NCI-H1092 treated with DMSO at 0.1 percent for 48 hours (cell line): ENCODE measurements around the gene DEFB124.
"Not testable (repeated sequence)": the region's sequence is repeated elsewhere in the genome, so short reads cannot be mapped to it uniquely, and the experiment has no call there.

Experiments used
- DNase-seq: peaks from one replicate; lab custom pipeline; 2025; lab: John Stamatoyannopoulos, UW

DEFB124 gene

GRCh38 chr20:31488115-31488514 is 13.2 kb upstream of the DEFB124 start:
- no peak for DNase-seq

GRCh38 chr20:31485450-31486339 is 10.8 kb upstream of the DEFB124 start:
- DNase-seq = no peak

DNA sequence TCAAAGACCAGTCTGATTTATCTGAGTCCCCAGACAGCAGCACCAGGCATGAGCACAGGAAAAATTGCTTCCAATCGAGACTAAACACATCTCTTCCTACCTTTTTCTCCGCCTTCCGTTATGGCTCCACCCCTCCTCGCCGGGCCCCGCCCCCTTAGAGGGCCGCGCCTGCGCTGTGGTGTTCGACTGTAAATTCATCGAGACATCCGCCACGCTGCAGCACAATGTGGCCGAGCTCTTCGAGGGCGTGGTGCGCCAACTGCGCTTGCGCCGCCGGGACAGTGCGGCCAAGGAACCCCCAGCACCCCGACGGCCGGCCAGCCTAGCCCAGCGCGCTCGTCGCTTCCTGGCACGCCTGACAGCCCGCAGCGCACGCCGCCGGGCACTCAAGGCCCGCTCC is 9.1 kb upstream of the DEFB124 start:
- no peak for DNase-seq

- no peak for DNase-seq
Measured at GRCh38 chr20:31476643-31477215, 1.8 kb upstream of the DEFB124 start.

DNA sequence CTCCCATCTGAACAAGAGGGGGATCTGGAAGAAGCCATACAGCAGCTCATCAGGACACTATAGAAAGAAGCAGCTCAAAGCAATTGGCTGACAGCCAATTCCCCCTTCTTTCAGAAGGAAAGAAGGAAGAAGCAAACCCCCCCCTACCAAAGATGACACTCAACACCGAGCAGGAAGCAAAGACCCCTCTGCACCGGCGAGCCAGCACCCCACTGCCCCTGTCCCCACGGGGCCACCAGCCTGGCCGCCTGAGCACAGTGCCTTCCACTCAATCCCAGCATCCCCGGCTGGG is 1.3 kb upstream of the DEFB124 start:
- no peak for DNase-seq

GRCh38 chr20:31475472-31476293 is 756 bp upstream of the DEFB124 start:
- no peak for DNase-seq

GRCh38 chr20:31474097-31474436 is 860 bp downstream of the DEFB124 start:
- no peak for DNase-seq

- no peak for DNase-seq
Measured at GRCh38 chr20:31473331-31474096, 1.4 kb downstream of the DEFB124 start.

DNA sequence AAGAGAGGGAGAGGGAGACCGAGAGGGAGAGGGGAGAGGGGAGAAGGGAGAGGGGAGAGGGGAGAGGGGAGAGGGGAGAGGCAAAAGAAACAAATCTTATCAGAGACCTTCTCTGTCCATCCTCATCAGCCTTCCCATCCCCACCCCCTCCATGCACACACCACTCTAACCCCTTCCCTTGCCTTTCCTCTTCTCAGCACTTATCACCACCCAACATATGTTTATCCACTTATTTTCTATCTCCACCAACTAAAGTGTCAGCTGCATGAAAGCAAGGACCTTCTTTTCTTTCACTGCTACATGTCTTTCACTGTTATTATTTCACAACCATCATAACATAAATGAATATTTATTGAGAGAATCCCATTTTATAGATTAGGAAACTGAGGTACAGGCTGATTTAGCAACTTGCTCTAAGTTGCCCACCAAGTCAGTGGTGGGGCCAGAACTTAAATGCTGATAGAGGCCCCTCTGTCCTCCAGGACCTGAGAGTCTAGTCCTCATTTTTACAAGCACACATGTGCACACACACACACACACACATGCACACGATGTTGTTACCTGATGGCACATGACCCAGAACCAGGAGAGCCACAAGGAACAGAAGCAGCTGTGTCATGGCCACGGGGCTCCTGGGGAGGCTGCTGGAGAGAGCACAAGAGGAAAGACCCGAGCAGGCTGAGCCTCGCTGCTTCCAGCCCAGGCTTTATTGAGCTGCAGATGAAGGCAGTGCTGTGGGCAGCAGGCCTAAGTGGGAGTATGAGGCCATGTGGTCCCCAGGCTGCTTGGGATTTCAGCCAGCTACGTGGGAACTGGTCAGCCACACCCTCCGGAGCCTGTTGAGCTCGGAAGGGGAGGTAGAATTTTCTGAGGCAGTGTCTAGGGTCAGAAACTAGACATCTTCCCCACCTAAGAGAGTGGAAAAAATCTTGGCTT is 2.3 kb downstream of the DEFB124 start:
- DNase-seq = no peak

GRCh38 chr20:31470946-31471345 is 4.0 kb downstream of the DEFB124 start:
- DNase-seq = not testable (repeated sequence)

GRCh38 chr20:31454361-31454760 is 20.6 kb downstream of the DEFB124 start:
- no peak for DNase-seq

DNA sequence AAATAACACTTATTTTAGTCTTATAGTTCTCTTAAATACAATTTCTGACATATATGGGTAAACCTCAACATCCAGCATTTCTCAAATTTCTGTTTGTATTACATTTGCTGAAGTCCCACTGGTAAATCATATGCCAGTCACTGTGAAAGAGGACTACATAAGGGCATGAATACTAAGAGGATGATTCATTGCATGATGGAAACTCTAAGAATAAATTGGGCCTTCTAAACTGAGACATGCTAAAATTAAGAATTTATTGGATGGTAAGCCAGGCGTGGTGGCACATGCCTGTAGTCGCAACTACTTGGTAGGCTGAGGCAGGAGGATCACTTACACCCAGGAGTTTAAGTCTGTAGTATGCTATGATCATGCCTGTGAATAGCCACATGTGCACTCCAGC is 22.4 kb downstream of the DEFB124 start:
- DNase-seq = no peak

GRCh38 chr20:31449511-31450414 is 25.2 kb downstream of the DEFB124 start:
- no peak for DNase-seq

GRCh38 chr20:31446084-31446819 is 28.7 kb downstream of the DEFB124 start:
- DNase-seq = no peak

DNA sequence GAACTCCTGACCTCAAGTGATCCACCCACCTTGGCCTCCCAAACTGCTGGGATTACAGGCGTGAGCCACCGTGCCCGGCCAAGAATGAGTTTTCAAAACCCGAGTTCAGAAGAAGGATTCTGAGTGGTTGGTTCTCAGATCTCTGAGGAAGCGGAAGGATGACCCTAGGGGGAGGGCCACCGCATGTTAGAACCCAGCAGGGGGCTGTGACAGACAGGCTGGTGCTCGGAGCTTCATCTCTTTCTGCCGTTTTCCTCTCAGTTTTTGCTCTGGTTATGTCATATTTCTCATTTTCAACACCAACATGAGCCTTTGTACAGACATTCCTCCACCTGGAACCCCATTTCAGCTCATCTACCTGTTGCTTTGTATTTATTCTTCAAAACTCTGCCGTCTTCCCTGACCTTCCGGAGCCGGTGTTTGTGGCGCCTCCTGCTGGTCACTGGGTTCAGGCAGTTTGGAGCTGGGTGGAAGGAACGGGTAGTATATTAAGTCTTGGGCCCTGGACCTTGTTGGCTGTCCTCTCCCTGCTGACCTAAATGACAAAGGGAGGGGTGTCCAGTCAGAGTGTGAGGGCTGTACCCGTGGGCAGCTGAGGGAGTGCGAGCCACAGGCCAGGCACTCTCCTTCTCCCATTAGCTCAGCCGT is 34.8 kb downstream of the DEFB124 start, which contains the start of gene DEFB123:
Gene DEFB123, plus strand, starts transcription at position 621 of the 648 bp plus-strand sequence. CDS start 67 bp downstream, outside the sequence.
- no peak for DNase-seq

DNA sequence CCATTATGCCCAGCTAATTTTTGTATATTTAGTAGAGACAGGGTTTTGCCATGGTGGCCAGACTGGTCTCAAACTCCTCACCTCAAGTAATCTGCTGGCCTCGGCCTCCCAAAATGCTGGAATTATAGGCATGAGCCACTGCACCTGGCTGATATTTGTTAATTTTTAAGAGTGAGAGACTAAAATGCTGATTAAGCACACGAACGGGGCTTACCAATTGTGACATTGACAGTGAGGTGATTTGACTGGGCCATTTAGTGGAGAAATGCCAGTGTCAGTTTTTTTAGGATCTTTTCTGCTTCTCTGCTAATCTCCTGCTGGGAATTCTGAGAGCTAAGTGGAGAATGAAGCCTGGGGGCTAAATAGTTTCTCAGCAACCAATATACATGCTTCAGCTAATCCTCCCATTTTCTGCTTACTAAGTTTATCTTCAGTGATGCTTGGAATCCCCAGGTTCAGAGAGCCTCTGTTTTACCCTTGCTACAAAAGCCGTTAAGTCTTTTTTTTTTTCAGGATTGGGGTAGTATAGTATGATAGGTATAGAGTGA is 44.3 kb downstream of the DEFB124 start:
- DNase-seq = no peak

- DNase-seq = not testable (repeated sequence)
Measured at GRCh38 chr20:31427576-31427975, 47.4 kb downstream of the DEFB124 start.

GRCh38 chr20:31426891-31427551 is 47.9 kb downstream of the DEFB124 start:
- not testable (repeated sequence) for DNase-seq
